GM19468 (cell line): Measurements from ENCODE around the gene ZSWIM8.
"Not testable (repeated sequence)": the region's sequence is repeated elsewhere in the genome, so short reads cannot be mapped to it uniquely, and the experiment has no call there.

Experiments
- ATAC-seq: cut with Tn5 transposase; IDR thresholded peaks from one replicate; pipeline ENCODE4 v1.9.1; 2021; ENCODE audit warnings: mild to moderate bottlenecking, moderate library complexity, moderate number of reproducible peaks; ENCODE audit not compliant: unreplicated experiment; ENCODE audit errors: extremely low read depth

ZSWIM8 gene

DNA sequence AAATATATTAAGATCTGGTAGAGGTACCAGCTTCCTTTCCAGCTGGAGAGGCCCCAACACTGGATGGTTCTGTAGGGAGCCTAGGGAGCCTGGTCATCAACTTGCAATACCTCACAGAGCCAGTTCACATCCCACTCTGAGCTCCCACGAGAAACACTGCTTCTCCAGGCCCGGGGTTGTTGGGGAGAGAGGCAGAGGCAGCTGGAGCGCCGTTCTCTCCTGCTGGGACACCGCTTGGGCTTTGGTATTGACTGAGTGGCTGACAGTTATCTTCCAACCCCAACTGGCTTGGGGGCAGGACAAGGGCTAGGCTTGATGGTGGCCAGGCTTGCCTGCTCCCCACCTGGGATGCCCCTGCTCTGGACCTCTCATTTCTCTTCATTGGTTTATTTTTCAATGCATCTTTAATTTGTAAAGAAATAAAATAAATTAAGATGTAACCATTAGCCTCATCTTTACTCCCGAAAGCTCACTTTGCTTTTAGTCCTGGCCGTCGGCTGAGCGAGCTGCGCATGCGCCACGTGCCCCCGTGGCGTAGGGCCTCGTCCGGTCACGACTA, 13.6 kb upstream of the ZSWIM8 start:
- no peak for ATAC-seq

DNA sequence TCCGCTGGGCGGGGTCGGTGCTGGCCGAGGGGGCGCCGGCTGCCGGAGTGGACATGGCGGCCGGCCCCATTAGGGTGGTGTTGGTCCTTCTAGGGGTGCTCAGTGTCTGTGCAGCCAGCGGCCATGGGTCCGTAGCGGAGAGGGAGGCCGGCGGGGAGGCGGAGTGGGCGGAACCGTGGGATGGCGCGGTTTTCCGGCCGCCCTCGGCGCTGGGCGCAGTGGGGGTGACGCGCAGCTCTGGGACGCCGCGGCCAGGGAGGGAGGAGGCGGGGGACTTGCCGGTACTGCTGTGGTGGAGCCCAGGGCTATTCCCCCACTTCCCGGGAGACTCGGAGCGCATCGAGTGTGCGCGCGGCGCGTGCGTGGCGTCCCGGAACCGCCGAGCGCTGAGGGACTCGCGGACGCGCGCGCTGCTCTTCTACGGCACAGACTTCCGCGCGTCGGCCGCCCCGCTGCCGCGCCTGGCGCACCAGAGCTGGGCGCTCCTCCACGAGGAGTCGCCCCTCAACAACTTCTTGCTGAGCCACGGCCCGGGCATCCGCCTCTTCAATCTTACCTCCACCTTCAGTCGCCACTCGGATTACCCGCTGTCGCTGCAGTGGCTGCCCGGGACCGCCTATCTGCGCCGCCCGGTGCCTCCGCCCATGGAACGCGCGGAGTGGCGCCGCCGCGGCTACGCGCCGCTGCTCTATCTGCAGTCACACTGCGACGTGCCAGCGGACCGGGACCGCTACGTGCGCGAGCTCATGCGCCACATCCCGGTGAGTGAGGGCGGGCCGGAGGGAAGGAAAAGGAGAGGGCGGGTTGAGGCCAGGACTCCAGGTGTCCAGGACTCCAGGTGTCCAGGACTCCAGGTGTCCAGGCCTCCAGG, 12.9 kb upstream of the ZSWIM8 start:
- peak; percentile 36 for ATAC-seq

DNA sequence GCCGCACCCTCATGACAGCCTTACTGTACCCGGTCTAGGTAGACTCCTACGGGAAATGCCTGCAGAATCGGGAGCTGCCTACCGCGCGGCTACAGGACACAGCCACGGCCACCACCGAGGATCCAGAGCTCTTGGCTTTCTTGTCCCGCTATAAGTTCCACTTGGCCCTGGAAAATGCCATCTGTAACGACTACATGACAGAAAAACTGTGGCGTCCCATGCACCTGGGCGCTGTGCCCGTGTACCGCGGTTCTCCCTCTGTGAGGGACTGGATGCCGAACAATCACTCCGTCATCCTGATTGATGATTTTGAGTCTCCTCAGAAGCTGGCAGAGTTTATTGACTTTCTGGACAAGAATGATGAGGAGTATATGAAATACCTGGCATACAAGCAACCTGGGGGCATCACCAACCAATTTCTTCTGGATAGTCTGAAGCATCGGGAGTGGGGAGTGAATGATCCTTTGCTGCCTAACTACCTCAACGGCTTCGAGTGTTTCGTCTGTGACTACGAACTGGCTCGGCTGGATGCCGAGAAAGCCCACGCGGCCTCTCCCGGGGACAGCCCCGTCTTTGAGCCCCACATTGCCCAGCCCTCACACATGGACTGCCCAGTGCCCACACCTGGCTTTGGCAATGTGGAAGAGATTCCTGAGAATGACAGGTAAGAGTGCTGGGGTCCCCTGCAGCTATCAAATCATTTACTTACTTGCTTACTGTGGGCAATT, 12.1 kb upstream of the ZSWIM8 start:
- ATAC-seq = no peak

DNA sequence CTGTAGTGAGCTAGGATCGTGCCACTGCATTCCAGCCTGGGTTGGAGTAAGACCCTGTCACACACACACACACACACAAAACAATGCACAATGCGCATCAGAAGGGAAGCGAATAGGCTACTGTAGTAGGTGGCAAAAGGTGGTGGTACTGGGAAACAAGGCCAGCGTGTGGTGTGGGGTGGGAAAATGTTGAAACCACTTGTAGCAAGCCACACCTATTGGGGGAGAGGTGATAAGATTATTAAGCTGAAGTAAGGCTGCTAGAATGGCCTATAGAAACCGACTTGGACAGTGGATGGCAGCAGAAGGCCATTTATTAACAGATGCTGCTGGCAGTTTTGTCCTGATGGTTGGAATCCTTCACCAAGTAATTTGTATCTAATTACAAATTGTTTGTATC, 10.8 kb upstream of the ZSWIM8 start:
- ATAC-seq = no peak

DNA sequence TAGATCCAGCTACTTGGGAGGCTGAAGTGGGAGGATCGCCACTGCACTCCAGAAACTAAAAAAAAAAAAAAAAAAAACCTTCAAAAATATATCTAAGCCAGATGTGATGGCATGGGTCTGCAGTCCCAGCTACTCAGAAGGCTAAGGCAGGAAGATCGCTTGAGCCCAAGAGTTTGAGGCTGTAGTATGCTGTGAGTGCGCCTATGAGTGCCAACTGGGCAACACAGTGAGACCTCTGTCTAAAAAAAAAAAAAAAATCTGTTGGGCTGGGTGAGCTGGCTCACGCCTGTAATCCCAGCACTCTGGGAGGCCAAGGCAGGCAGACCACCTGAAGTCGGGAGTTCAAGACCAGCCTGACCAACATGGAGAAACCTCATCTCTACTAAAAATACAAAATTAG, 6.4 kb upstream of the ZSWIM8 start:
- no peak for ATAC-seq

DNA sequence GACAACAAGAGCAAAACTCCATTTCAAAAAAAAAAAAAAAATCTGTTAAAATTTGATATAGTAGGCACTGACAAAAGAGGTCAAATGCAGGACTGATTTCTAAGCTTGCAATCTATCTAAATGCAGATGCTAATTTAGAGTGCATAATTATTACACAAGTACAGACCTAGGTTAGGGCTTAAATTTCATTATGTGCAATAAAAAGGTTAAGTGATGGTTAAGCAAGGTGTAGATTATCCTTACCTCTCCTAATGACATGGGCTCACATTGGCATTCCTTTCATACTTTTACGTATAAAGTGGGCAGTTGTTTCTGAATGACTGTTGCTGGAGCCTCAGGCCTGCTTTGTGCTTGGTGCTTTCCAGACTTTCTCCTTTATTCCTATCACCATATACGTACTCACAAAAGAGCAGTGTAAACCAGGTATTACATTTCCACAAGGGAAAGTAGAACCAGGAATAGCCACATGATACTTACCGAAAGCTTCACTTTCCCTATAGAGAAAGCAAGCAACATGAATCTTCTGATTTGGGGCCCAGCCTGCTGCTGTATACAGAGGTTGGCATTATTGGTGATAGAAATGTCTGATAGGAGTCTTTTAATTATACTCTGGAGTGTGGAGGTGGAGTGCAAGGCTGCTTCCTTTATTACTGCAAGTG, 5.7 kb upstream of the ZSWIM8 start:
- ATAC-seq = no peak

DNA sequence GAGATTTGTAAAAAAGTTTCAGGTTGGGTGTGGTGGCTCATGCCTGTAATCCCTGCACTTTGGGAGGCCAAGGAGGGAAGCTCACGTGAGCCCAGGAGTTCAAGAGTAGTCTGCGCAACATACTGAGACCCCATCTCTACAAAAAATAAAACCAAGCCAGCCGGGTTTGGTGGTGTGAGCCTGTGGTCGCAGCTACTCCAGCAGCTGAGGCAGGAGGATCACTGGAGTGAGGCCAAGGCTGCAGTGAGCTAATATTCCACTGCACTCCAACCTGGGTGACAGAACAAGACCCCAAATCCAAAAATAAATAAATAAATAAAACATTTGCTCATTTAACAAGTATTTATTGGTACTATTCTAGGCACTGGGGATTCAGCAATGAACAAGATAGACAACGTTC, 5.1 kb upstream of the ZSWIM8 start:
- no peak for ATAC-seq

DNA sequence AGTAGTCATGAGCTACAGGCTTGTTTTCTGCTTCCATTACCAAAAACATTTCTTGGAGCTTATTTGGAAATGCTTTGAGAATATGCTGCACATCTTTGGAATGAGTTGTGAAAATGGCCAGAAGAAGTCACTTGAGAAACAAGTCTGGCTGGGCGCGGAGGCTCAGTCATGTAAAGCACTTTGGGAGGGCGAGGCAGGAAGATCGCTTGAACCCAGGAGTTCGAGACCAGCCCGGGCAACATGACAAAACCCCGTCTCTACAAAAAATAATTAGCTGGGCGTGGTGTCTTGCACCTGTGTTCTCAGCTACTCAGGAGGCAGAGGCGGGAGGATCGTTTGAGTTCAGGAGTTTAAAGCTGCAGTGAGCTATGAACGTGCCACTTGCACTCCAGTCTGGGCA, 4.4 kb upstream of the ZSWIM8 start:
- ATAC-seq = no peak

DNA sequence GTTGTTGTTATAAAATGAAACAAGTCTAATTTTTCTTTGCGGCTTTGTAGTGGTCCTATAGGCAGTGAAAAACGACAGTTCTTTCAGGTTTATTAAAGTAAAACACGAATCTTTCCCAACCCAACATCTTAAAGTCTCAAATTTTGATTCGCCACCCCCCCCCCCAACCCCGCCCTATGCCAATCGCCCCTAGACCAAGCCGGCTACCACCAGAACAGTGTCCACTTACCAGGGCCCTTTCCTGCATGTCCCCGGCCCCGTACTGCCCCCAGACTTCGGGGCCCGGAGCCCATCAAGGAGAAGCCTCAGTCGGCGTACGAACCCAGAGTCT, 3.9 kb upstream of the ZSWIM8 start:
- ATAC-seq = no peak

DNA sequence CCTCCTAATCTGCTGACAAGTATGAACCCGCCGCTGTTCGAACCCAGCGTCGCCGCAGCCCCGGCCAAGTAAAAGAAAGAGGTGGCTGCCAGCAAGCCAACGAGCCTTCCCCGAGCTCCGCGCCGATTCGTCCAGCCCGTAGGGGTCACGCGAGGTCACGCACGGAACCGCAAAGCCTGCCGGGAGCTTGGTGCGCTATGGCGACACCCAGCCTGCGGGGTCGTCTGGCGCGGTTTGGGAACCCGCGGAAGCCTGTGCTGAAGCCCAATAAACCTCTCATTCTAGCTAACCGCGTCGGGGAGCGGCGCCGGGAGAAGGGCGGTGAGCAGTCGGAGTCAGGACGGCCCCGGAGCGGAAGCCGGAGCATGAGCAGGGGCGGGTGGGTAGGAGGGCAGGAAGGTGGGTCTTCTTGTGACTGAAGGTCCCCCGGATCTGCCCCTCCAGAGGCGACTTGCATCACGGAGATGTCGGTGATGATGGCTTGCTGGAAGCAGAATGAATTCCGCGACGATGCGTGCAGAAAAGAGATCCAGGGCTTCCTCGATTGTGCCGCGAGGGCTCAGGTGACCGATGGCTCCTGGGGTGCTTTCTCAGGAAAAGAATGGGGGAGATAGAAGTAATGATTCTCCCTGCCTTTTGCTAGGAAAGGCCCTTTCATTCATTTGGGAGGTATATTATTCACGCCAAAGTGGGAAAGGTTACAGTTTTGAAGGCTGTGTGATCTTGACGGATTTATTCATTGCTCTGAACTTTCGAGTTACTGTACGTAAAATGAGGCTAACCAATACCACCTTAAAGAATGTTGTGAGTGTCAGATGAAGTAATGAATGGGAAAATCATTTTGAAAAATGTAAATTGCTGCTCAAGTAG, 3.3 kb upstream of the ZSWIM8 start, which contains the start of gene CHCHD1:
Gene CHCHD1 (plus strand): TSS at position 170 of the 870 bp plus-strand sequence. CDS start 28 bp downstream, at position 198.
- peak; percentile 34 for ATAC-seq

DNA sequence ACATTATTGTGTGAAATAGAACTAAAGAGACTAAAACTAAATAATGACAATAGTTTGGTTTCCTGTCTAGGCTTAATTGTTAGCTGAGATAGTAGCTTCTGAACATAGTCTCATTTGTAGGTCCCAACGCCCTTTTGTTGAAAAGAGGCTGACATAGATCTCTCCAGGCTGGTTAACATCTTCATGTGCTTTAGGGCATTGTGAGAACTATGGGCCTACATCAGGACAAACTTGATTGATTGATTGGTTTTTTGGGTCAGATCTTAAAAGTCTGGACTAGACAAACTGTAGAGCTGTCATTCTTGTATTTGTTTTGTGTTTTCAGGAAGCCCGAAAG, 2.7 kb upstream of the ZSWIM8 start:
- ATAC-seq = no peak

DNA sequence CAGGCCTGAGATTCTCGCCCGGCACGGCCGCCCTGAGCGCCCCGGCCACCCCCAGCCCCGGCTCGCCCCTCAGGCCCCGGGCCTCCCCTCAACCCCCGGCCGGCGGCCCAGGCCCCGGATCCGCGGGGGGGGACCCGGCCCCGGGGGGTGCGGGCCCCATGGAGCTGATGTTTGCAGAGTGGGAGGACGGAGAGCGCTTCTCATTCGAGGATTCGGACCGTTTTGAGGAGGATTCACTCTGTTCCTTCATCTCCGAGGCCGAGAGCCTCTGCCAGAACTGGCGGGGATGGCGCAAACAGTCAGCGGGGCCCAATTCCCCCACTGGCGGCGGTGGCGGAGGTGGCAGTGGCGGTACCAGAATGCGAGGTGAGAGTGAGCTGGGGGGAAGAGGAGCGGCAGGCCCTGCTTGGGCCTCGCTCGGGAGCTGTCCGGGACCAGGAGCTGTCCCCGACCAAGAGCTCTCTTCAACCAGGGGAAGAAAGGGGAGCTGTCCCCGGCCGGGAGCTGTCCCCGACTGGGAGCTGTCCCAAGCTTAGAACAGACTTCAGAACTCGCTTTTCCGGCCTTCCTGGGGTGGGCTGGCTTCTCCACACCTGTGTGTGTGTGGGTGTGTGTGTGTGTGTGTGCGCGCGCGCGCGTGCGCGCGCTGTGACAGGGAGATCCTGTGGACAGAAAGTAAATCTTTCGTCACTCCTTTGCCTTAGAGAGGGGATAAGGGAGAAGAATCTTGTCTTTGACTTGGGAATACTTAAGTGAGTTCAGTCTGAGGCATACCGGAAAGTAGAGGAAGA, 510 bp downstream of the ZSWIM8 start:
- no peak for ATAC-seq

DNA sequence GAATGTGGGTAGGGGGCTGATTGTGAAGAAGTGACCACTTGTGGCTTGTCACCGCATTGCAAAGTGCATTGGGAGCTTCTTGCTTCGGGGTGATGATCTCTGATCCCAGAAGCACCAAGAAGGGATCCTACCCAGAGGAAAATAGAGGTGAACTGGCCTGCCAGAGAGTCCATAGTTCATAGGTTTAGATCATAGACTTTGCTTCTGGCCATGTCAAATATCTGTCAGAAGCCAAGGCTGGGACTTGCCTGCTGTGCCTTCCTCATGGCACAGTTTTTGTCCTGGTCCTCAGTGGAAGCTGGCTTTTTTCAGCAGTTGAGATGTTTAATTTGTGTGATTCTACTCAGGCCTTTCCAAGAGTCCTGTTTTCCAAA, 1.1 kb downstream of the ZSWIM8 start:
- no peak for ATAC-seq

DNA sequence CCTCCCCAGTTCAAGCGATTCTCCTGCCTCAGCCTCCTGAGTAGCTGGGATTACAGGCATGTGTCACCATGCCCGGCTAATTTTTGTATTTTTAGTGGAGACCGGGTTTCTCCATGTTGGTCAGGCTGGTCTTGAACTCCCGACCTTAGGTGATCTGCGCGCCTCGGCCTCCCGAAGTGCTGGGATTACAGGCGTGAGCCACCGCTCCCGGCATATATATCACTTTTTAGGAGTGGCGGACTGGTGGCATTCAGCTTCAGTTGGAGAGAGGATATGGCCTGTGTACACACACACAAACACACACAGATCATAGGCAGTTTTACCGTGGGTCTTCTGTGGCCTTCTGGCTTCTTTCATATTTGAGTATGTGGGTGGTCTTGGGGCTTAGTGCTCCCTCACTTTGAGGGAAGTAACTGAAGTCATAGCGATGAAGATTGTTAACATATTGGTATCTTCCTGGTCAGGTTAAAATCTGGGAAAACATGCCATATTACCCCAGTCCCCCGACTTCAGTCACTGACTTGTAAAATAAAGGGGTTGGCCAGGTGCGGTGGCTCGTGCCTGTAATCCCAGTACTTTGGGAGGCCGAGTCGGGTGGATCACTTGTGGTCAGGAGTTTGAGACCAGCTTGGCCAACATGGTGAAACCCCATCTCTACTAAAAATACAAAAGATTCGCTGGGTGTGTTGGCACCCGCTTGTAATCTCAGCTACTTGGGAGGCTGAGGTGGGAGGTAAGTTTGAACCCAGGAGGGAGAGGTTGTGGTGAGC, 1.8 kb downstream of the ZSWIM8 start:
- ATAC-seq = not testable (repeated sequence)

DNA sequence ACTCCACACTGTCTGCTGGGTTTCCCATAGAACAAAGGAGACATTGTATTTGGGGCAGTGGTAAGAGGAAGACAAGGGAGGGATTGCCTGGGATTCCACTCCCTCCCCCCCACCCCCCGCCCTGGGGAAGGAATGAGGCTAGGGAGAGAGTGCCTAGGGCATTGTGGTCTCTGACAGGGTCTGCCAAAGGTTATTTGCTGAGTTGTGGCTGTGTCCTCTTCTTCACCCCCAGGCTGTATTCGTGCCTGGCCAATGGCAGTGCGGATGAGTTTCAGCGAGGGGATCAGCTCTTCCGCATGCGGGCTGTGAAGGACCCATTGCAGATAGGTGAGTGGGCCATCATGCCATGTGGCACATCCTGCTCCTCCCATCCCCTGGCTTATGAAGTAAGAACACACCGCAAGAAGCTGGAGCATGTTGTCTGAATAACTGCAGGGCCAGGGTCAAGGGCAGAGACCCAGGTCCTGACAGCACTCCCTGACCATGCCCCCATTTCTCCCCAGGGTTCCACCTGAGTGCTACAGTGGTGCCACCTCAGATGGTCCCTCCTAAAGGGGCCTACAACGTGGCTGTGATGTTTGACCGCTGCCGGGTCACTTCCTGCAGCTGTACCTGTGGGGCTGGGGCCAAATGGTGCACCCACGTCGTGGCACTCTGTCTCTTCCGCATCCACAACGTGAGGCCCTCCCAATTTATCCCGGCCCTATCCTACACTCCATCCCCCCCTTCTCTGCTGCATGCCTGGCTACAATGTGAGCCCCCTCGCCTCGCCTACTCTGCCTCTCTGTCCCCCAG, 3.7 kb downstream of the ZSWIM8 start:
- ATAC-seq = no peak

DNA sequence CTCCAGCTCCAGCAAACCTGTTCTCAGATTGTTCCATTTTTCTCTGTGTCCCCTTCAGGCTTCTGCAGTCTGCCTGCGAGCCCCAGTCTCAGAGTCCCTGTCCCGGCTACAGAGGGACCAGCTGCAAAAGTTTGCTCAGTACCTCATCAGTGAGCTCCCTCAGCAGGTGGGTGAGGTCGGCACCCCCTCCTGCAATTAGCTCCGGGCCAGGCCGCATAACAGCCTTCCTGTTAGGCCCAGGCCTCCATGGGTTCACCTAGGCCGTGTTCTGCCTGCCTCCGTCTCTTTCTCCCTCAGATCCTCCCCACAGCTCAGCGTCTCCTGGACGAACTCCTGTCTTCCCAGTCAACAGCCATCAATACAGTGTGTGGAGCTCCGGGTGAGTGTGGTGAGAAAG, 4.3 kb downstream of the ZSWIM8 start:
- ATAC-seq = no peak

DNA sequence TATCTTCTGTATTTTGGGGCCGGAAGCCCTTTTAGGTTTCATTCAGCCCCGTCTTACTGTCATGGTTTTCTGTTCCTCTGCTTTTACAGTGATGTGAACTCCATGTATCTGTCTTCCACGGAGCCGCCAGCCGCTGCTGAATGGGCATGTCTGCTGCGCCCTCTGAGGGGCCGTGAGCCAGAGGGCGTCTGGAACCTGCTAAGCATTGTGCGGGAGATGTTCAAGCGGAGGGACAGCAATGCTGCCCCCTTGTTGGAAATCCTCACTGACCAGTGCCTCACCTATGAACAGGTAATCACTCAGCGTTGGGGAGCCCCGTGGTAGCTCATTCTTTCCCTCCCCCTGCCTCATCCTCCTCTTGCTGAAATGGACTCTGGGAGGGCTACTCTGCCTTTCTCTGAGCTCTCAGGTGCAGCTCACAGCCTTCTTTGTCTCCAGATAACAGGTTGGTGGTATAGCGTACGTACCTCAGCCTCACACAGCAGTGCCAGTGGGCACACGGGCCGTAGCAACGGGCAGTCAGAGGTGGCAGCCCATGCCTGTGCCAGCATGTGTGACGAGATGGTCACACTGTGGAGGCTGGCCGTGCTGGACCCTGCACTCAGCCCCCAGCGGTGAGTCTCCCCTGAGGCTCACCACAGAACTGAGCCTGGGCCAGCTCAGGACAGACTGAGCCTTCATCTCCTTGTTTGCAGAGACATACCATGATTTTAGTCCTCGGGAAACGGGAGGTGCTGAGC, 5.7 kb downstream of the ZSWIM8 start:
- ATAC-seq = no peak
